Neural progenitor cell (in vitro differentiated cells): ENCODE measurements around the gene SPAG16.

Experiments
- CTCF ChIP-seq: fragments of 200-600 bp; sonication (generic); IDR thresholded peaks from 2 replicates; pipeline ENCODE4 v1.5.1; 2017; ENCODE audit warnings: antibody characterized with exemption, mild to moderate bottlenecking
- EZH2 ChIP-seq: fragments of 200-600 bp; sonication (generic); IDR thresholded peaks from 2 replicates; pipeline ENCODE4 v1.6.1; 2017; ENCODE audit warnings: antibody characterized with exemption, mild to moderate bottlenecking, moderate library complexity

- TF ChIP-seq EZH2 (no peak), CTCF (no peak)
Measured at GRCh38 chr2:214328941-214329340, 1044.7 kb downstream of the SPAG16 start.
